GM23338 (cell line): ENCODE measurements around the gene KCNH6. TPM values are rescaled to one million over a fixed set of nuclear protein-coding genes. Genes with fewer than 3 reads are reported as not detected.

Experiments used
- ATAC-seq: fragments of 200-7000 bp; cut with Tn5 transposase; 3 replicates; pipeline ENCODE4 v1.9.1; 2020
- DNase-seq: peaks from one replicate; pipeline ENCODE4 v3.0.0-alpha.2; 2015; ENCODE audit warnings: low spot score
- H2AFZ ChIP-seq: fragments of 200-600 bp; sonication (generic); 2 replicates; pipeline ENCODE4 v1.8.0; 2016; ENCODE audit warnings: antibody characterized with exemption, mild to moderate bottlenecking, moderate library complexity
- H3F3A ChIP-seq: fragments of 200-600 bp; sonication (generic); replicated peaks from 2 replicates; pipeline ENCODE4 v1.8.0; 2017; ENCODE audit warnings: antibody characterized with exemption, mixed run types, low read depth
- H3K27ac ChIP-seq: fragments of 200-600 bp; sonication (generic); 2 replicates; pipeline ENCODE4 v1.6.1; 2016; ENCODE audit warnings: low read depth
- H3K27me3 ChIP-seq: fragments of 200-600 bp; sonication (generic); 2 replicates; pipeline ENCODE4 v1.8.0; 2016; ENCODE audit warnings: mild to moderate bottlenecking, mixed run types, moderate library complexity; ENCODE audit not compliant: insufficient read depth
- H3K36me3 ChIP-seq: fragments of 200-600 bp; sonication (generic); 2 replicates; pipeline ENCODE4 v1.8.0; 2016; ENCODE audit warnings: mild to moderate bottlenecking; ENCODE audit not compliant: insufficient read depth
- H3K4me1 ChIP-seq: fragments of 200-600 bp; sonication (generic); 2 replicates; pipeline ENCODE4 v1.8.0; 2016; ENCODE audit warnings: mild to moderate bottlenecking, moderate library complexity; ENCODE audit not compliant: insufficient read depth
- H3K4me2 ChIP-seq: fragments of 200-600 bp; sonication (generic); 2 replicates; pipeline ENCODE4 v1.7.1; 2017; ENCODE audit warnings: mixed run types
- H3K4me3 ChIP-seq: fragments of 200-600 bp; sonication (generic); 2 replicates; pipeline ENCODE4 v1.6.1; 2016; ENCODE audit warnings: mixed run types
- H3K79me2 ChIP-seq: fragments of 200-600 bp; sonication (generic); replicated peaks from 2 replicates; pipeline ENCODE4 v1.8.0; 2017; ENCODE audit warnings: mild to moderate bottlenecking; ENCODE audit not compliant: insufficient read depth
- H3K9me2 ChIP-seq: fragments of 200-600 bp; sonication (generic); 2 replicates; pipeline ENCODE4 v1.8.0; 2017; ENCODE audit not compliant: insufficient read depth
- H4K20me1 ChIP-seq: fragments of 200-600 bp; sonication (generic); replicated peaks from 2 replicates; pipeline ENCODE4 v1.8.0; 2017; ENCODE audit warnings: mild to moderate bottlenecking; ENCODE audit not compliant: insufficient read depth
- H3K27ac Mint-ChIP-seq: 2 replicates; pipeline ENCODE4 v1.8.0; 2020; ENCODE audit warnings: inconsistent platforms, mild to moderate bottlenecking, moderate library complexity, mixed read lengths
- H3K27me3 Mint-ChIP-seq: 3 replicates; pipeline ENCODE4 v1.8.0; 2022; ENCODE audit warnings: low read depth, mild to moderate bottlenecking, moderate library complexity, mixed read lengths, inconsistent platforms; ENCODE audit not compliant: insufficient read depth, poor library complexity
- H3K36me3 Mint-ChIP-seq: 3 replicates; pipeline ENCODE4 v1.8.0; 2021; ENCODE audit warnings: low read depth, mild to moderate bottlenecking, inconsistent platforms, moderate library complexity, mixed read lengths
- H3K4me1 Mint-ChIP-seq: 3 replicates; pipeline ENCODE4 v1.8.0; 2020; ENCODE audit warnings: mild to moderate bottlenecking, inconsistent platforms, mixed read lengths
- H3K4me3 Mint-ChIP-seq: 3 replicates; pipeline ENCODE4 v1.8.0; 2021; ENCODE audit warnings: moderate library complexity, mild to moderate bottlenecking, inconsistent platforms, mixed read lengths
- H3K9me3 Mint-ChIP-seq: 3 replicates; pipeline ENCODE4 v1.8.0; 2020; ENCODE audit warnings: moderate library complexity, mild to moderate bottlenecking, inconsistent platforms, mixed read lengths
- CREB1 ChIP-seq: fragments of 250-450 bp; sonication (Bioruptor Pico); IDR thresholded peaks from 2 replicates; pipeline ENCODE4 v1.5.0; 2020; ENCODE audit warnings: low read depth, mild to moderate bottlenecking, moderate library complexity
- ETS1 ChIP-seq: IDR thresholded peaks from 2 replicates; pipeline ENCODE4 v1.6.1; 2016; ENCODE audit warnings: antibody characterized with exemption
- EZH2 ChIP-seq: fragments of 200-600 bp; sonication (generic); IDR thresholded peaks from one replicate; pipeline ENCODE4 v1.8.0; 2017; ENCODE audit warnings: antibody characterized with exemption, mild to moderate bottlenecking, low read depth; ENCODE audit not compliant: unreplicated experiment
- EZH2phosphoT487 ChIP-seq: fragments of 200-600 bp; sonication (generic); IDR thresholded peaks from one replicate; pipeline ENCODE4 v1.8.1; 2018; ENCODE audit warnings: antibody characterized with exemption; ENCODE audit not compliant: unreplicated experiment
- JUNB ChIP-seq: IDR thresholded peaks from one replicate; pipeline ENCODE4 v1.6.1; 2016; ENCODE audit warnings: antibody characterized with exemption; ENCODE audit not compliant: unreplicated experiment
- NANOG ChIP-seq: IDR thresholded peaks from 2 replicates; pipeline ENCODE4 v1.6.1; 2016; ENCODE audit warnings: antibody characterized with exemption, borderline replicate concordance
- POLR2AphosphoS5 ChIP-seq: IDR thresholded peaks from 2 replicates; pipeline ENCODE4 v1.6.1; 2016; ENCODE audit warnings: antibody characterized with exemption, low read depth
- REST ChIP-seq: IDR thresholded peaks from one replicate; pipeline ENCODE4 v1.6.1; 2018; ENCODE audit warnings: antibody characterized with exemption; ENCODE audit not compliant: unreplicated experiment
- STAT1 ChIP-seq: IDR thresholded peaks from one replicate; pipeline ENCODE4 v1.6.1; 2016; ENCODE audit warnings: antibody characterized with exemption; ENCODE audit not compliant: unreplicated experiment
- ZNF114 ChIP-seq: fragments of 250-450 bp; sonication (Bioruptor Pico); IDR thresholded peaks from 2 replicates; pipeline ENCODE4 v1.5.0; 2020; ENCODE audit warnings: mild to moderate bottlenecking, moderate library complexity
- ZNF331 ChIP-seq: fragments of 250-450 bp; sonication (Bioruptor Pico); IDR thresholded peaks from 2 replicates; pipeline ENCODE4 v1.5.0; 2020; ENCODE audit warnings: low read depth, mild to moderate bottlenecking, moderate library complexity
- polyA plus RNA-seq: library from polyadenylated mRNA; unstranded; fragments of >200 nt; fragmentation: Nextera tagmentation; extraction: Ambion mirVana; gene quantifications from 2 replicates; pipeline ENCODE4 v1.2.1, GENCODE V29; 2016
- total RNA-seq: library from RNA; depleted of rRNA; stranded (reverse); fragments of >200 nt; shearing (Covaris generic); gene quantifications from 2 replicates; pipeline ENCODE4 v1.2.3, GENCODE V29; 2014
- TF ChIP-seq, protein P1 (sequence below), 2 experiments: fragments of 200-600 bp in 1 of 2; sonication (generic) in 1 of 2; conservative IDR thresholded peaks; 2 replicates each; pipeline versions ENCODE4 v1.5.1 to v1.6.1; 2016 to 2017; ENCODE audit warnings: antibody characterized with exemption in 2 of 2, low read depth in 2 of 2, mild to moderate bottlenecking in 2 of 2, moderate library complexity in 1 of 2
- TF ChIP-seq, protein P2 (sequence below): fragments of 250-450 bp; sonication (Bioruptor Pico); IDR thresholded peaks from 2 replicates; pipeline ENCODE4 v1.5.0; 2020; ENCODE audit warnings: mild to moderate bottlenecking, moderate library complexity

Gene KCNH6
- total and polyA plus RNA-seq, 2 experiments from 2014 or later: 1.3 to 2.8 TPM

DNA sequence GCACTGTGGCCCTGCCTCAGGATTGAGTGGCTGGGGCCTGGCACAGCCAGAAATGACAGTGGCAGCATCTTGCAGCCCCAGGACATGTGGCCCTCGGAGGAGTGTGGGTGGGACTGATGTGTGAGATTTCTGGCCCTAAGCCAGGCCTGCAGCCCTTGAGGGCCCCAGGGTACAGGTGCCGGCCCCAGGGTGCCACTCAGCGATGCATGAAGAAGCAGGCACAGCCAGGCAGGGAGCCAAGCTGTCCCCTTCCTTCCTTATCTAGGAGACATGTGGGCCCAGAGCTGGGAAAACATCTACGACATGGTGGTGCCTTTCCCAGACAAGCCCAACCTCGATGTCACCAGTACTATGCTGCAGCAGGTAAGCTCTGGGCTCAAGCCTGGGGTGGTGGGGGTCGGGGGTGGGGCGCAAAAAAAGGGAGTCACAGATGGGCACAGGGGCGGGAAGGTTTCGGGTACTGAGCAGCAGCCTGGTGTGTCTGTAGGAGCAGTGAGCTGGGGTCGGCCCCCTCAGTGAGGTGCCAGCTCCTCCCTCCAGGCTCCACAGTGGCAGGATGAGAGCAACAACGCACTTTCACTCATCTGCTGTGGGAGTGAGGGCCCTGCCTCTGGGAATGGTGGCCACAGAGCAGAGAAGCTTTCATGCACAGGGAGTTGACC is 42.2 kb upstream of the KCNH6 start:
- Histone ChIP-seq H3K4me3 (no peak overlapping the region), H3K79me2 (no peaks in the 10 kb centered on the region), H3K27me3 (peaks cover 16% of the 10 kb centered on the region), H3K36me3 (no peaks in the 10 kb centered on the region), H3F3A (0 out of 2 replicates have a peak, but pooled peaks cover 5% of the 10 kb centered on the region), H3K27ac (no peak overlapping the region), H3K9me2 (no peaks in the 10 kb centered on the region), H4K20me1 (no peaks in the 10 kb centered on the region), H3K4me1 (peaks cover 15% of the 10 kb centered on the region), H2AFZ (no peak overlapping the region), H3K4me2 (no peak overlapping the region)
- no peaks in the 10 kb centered on the region; the same call in 2 of the 3 replicates for H3K9me3 Mint-ChIP-seq
- no peak overlapping the region for H3K4me3 Mint-ChIP-seq
- DNase-seq: no peak
- no peaks in the 10 kb centered on the region; the same call in 2 of the 3 replicates for H3K36me3 Mint-ChIP-seq
- H3K27ac Mint-ChIP-seq: no peak overlapping the region
- H3K27me3 Mint-ChIP-seq: peaks cover 27% of the 10 kb centered on the region
- no peak for ATAC-seq
- H3K4me1 Mint-ChIP-seq: peaks cover 19% of the 10 kb centered on the region
- TF ChIP-seq, protein P1, sequence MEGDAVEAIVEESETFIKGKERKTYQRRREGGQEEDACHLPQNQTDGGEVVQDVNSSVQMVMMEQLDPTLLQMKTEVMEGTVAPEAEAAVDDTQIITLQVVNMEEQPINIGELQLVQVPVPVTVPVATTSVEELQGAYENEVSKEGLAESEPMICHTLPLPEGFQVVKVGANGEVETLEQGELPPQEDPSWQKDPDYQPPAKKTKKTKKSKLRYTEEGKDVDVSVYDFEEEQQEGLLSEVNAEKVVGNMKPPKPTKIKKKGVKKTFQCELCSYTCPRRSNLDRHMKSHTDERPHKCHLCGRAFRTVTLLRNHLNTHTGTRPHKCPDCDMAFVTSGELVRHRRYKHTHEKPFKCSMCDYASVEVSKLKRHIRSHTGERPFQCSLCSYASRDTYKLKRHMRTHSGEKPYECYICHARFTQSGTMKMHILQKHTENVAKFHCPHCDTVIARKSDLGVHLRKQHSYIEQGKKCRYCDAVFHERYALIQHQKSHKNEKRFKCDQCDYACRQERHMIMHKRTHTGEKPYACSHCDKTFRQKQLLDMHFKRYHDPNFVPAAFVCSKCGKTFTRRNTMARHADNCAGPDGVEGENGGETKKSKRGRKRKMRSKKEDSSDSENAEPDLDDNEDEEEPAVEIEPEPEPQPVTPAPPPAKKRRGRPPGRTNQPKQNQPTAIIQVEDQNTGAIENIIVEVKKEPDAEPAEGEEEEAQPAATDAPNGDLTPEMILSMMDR (conservative IDR thresholded peaks at IDR 0.05; ENCODE audit: low read depth in 2 of 2): no peak
- TF ChIP-seq ZNF331 (CRISPR knock-in tag) (no peak), CREB1 (CRISPR knock-in tag) (no peak), NANOG (no peak), EZH2phosphoT487 (no peak), STAT1 (no peak), EZH2 (no peak), ZNF114 (CRISPR knock-in tag) (no peak), REST (no peak), POLR2AphosphoS5 (no peak), JUNB (no peak), ETS1 (no peak)
- TF ChIP-seq, protein P2, sequence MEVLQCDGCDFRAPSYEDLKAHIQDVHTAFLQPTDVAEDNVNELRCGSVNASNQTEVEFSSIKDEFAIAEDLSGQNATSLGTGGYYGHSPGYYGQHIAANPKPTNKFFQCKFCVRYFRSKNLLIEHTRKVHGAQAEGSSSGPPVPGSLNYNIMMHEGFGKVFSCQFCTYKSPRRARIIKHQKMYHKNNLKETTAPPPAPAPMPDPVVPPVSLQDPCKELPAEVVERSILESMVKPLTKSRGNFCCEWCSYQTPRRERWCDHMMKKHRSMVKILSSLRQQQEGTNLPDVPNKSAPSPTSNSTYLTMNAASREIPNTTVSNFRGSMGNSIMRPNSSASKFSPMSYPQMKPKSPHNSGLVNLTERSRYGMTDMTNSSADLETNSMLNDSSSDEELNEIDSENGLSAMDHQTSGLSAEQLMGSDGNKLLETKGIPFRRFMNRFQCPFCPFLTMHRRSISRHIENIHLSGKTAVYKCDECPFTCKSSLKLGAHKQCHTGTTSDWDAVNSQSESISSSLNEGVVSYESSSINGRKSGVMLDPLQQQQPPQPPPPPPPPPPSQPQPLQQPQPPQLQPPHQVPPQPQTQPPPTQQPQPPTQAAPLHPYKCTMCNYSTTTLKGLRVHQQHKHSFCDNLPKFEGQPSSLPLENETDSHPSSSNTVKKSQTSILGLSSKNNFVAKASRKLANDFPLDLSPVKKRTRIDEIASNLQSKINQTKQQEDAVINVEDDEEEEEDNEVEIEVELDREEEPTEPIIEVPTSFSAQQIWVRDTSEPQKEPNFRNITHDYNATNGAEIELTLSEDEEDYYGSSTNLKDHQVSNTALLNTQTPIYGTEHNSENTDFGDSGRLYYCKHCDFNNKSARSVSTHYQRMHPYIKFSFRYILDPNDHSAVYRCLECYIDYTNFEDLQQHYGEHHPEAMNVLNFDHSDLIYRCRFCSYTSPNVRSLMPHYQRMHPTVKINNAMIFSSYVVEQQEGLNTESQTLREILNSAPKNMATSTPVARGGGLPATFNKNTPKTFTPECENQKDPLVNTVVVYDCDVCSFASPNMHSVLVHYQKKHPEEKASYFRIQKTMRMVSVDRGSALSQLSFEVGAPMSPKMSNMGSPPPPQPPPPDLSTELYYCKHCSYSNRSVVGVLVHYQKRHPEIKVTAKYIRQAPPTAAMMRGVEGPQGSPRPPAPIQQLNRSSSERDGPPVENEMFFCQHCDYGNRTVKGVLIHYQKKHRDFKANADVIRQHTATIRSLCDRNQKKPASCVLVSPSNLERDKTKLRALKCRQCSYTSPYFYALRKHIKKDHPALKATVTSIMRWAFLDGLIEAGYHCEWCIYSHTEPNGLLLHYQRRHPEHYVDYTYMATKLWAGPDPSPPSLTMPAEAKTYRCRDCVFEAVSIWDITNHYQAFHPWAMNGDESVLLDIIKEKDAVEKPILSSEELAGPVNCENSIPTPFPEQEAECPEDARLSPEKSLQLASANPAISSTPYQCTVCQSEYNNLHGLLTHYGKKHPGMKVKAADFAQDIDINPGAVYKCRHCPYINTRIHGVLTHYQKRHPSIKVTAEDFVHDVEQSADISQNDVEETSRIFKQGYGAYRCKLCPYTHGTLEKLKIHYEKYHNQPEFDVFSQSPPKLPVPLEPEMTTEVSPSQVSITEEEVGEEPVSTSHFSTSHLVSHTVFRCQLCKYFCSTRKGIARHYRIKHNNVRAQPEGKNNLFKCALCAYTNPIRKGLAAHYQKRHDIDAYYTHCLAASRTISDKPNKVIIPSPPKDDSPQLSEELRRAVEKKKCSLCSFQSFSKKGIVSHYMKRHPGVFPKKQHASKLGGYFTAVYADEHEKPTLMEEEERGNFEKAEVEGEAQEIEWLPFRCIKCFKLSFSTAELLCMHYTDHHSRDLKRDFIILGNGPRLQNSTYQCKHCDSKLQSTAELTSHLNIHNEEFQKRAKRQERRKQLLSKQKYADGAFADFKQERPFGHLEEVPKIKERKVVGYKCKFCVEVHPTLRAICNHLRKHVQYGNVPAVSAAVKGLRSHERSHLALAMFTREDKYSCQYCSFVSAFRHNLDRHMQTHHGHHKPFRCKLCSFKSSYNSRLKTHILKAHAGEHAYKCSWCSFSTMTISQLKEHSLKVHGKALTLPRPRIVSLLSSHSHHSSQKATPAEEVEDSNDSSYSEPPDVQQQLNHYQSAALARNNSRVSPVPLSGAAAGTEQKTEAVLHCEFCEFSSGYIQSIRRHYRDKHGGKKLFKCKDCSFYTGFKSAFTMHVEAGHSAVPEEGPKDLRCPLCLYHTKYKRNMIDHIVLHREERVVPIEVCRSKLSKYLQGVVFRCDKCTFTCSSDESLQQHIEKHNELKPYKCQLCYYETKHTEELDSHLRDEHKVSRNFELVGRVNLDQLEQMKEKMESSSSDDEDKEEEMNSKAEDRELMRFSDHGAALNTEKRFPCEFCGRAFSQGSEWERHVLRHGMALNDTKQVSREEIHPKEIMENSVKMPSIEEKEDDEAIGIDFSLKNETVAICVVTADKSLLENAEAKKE (CRISPR knock-in tag): no peak
